IPS-NIHi7 (cell line): Measurements from ENCODE around the gene GYG1.

Experiments
- DNase-seq: peaks from one replicate; pipeline ENCODE4 v3.0.0; 2012; ENCODE audit warnings: mixed read lengths; ENCODE audit errors: extremely low spot score

The GYG1 gene

GRCh38 chr3:149016669-149017541 is 25.6 kb downstream of the GYG1 start:
- no peak for DNase-seq

- no peak for DNase-seq
Observed at GRCh38 chr3:149018247-149018646, 26.9 kb downstream of the GYG1 start.

DNA sequence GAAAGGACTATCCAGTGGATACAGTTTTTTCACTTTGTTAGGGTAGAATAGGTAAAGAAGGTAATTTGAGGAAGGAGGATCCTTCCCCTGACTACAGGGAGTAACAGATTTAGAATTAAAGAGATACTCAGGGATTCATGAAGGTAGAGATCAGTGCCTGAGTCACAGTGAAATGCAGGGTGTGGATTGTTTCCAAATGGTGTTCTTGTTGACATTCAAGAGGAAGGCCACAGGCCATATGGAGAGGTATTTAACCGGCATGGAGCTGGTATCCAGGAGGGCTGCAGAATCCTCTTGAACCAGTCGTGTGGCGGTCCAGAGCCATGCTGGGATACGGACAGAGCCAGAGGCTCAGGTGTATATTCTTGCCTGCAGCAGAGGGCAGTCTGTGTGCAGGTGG is 28.2 kb downstream of the GYG1 start:
- DNase-seq, result no peak

GRCh38 chr3:149020196-149020838 is 29.0 kb downstream of the GYG1 start:
- no peak for DNase-seq

GRCh38 chr3:149020839-149021252 is 29.5 kb downstream of the GYG1 start:
- DNase-seq, result no peak

- no peak for DNase-seq
Observed at GRCh38 chr3:149021830-149022229, 30.5 kb downstream of the GYG1 start.

- no peak for DNase-seq
Observed at GRCh38 chr3:149023951-149024350, 32.6 kb downstream of the GYG1 start.

GRCh38 chr3:149026718-149027117 is 35.4 kb downstream of the GYG1 start:
- no peak for DNase-seq

- no peak for DNase-seq
Observed at GRCh38 chr3:149031096-149031495, 39.8 kb downstream of the GYG1 start.

GRCh38 chr3:149037684-149038083 is 46.3 kb downstream of the GYG1 start:
- no peak for DNase-seq

- no peak for DNase-seq
Observed at GRCh38 chr3:149038322-149038721, 47.0 kb downstream of the GYG1 start.

- no peak for DNase-seq
Observed at GRCh38 chr3:149042789-149043386, 51.5 kb downstream of the GYG1 start.

DNA sequence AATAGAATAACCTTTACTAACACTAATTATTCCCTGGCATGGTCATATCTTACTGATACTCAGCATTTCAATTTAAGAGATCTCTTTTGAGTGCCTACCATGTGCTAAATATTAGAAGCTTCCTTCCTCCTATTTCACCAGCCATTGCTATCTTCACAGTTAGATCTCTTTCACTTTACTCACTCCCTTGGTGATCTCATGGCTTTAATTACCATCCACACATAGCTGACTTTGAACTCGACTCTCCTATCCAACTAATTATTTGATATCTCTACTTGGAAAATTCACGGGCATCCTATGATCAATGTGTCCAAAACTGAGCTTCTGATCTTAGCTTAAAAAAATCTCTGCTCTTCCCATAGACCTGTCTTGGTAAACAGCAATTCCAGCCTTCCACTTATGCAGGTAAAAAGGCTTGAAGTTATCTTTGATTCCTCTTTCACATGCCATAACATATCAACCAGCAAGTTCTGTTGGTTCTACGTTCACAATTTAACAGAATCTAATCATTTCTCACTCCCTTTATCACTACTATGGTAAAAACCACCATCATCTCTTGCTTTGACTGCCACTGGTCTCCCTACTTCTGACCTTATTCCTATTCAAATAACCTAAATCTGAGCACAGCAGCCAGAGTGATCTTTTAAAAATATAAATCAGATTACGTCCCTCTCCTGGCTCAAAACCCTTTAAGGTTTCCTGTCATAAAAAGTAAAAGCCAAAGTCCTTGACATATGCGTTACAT is 53.2 kb downstream of the GYG1 start:
- no peak for DNase-seq

GRCh38 chr3:149055575-149055974 is 64.2 kb downstream of the GYG1 start:
- no peak for DNase-seq

- no peak for DNase-seq
Observed at GRCh38 chr3:149058198-149058597, 66.9 kb downstream of the GYG1 start.

DNA sequence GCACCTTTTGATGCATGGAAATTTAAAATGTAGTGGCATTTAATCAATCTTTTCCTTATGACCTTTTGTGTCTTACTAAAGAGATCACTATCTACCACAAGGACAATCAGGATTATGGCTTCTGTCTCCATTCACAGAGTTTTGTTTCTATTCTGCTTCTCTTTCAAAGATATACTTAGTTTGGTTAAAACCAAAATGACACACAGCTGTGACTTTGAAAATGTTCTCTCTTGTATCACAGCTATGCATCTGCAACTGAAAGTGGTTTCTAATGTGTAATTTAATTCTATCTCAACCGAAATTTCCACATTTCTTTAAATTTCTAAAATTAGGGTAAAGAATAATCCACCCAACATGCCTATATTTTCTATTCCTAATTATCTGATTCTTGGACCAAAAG is 67.3 kb downstream of the GYG1 start:
- DNase-seq, result no peak

GRCh38 chr3:149061776-149062175 is 70.4 kb downstream of the GYG1 start:
- no peak for DNase-seq

GRCh38 chr3:149067883-149068282 is 76.5 kb downstream of the GYG1 start:
- DNase-seq, result no peak
